Activated CD8-positive, alpha-beta T cell treated with anti-CD3 and anti-CD28 coated beads, Interleukin-2, amount 10 ng/mL, durations not matched to agents 7 days and 5 days (primary cell): ENCODE measurements around the gene ELF1. TPM values are rescaled to one million over a fixed set of nuclear protein-coding genes. Genes with fewer than 3 reads are reported as not detected.
A peak's percentile ranks its signal among the peaks of the same experiment; 100 is the strongest.

ENCODE experiments used
- ATAC-seq: fragments of 150-1000 bp; cut with Tn5 transposase; one replicate; pipeline ENCODE4 v1.10.0; 2021; ENCODE audit warnings: moderate library complexity
- CTCF ChIA-PET: fragments of 350-600 bp; sonication (Branson Sonifier 250); formaldehyde crosslinking; loops from one replicate; lab custom pipeline; 2021; ENCODE audit warnings: antibody characterized with exemption; lab: Charles Lee
- POLR2A ChIA-PET: fragments of 350-600 bp; sonication (Branson Sonifier 250); formaldehyde crosslinking; loops from one replicate; lab custom pipeline; 2021; ENCODE audit warnings: antibody characterized with exemption; lab: Charles Lee
- DNase-seq: peaks from one replicate; pipeline ENCODE4 v3.0.0-alpha.2; 2020
- H3K27ac Mint-ChIP-seq: one replicate; pipeline ENCODE4 v1.8.0; 2021; ENCODE audit warnings: mild to moderate bottlenecking, mixed read lengths
- H3K27me3 Mint-ChIP-seq: one replicate; pipeline ENCODE4 v1.8.0; 2021; ENCODE audit warnings: low read depth, mixed read lengths
- H3K36me3 Mint-ChIP-seq: one replicate; pipeline ENCODE4 v1.8.0; 2021; ENCODE audit warnings: low read depth, mixed read lengths
- H3K4me1 Mint-ChIP-seq: one replicate; pipeline ENCODE4 v1.8.0; 2021; ENCODE audit warnings: low read depth, mixed read lengths
- H3K4me3 Mint-ChIP-seq: one replicate; pipeline ENCODE4 v1.8.0; 2021; ENCODE audit warnings: mild to moderate bottlenecking, mixed read lengths
- H3K9me3 Mint-ChIP-seq: one replicate; pipeline ENCODE4 v1.8.0; 2022; ENCODE audit warnings: mixed read lengths; ENCODE audit not compliant: insufficient read depth
- total RNA-seq, 2 experiments: library from RNA; stranded (reverse); gene quantifications; one replicate each; pipeline ENCODE4 v1.2.3, GENCODE V29; 2021

Gene ELF1
- 100 to 1,000 TPM; 106 to 107 TPM for total RNA-seq

DNA sequence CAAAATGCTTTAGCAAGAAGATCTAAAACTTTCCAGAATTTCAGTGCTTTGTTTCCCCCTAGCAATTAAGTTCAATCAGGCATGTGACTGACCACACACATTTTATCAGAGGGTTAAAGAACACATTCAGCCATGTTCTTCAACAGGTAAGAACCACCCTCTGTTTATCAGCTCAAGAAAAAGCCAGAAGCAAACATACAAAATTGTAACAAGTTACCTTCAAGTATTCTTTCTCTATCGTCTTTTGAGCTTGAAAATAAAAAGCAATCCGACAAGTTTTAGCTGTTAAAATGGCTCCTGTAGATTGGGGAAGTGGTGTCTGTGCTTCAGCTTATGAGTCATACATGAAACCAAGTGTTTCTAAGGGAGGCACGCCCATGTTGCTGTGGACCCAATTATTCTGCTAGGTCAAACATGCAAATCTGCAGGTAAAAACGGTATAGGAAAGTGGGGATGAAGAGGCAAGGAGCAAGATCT is at the start of gene ELF1:
ELF1 (minus strand) TSS at position 306 of the 477 bp plus-strand sequence. CDS start 37,262 bp downstream, outside the sequence.
- H3K27me3 Mint-ChIP-seq: no peaks in the 10 kb centered on the region
- CTCF ChIA-PET: interaction anchor here (0.7 to 4.7 kb wide), 18 partner anchors 8 to 241 kb away, joined by 3 to 48 read pairs (median 4); no protein-coding TSS in a partner anchor
- peaks cover 23% of the 10 kb centered on the region for H3K36me3 Mint-ChIP-seq
- POLR2A ChIA-PET: interaction anchor here (0.7 to 6.0 kb wide), 16 partner anchors 9 to 98 kb away, joined by 3 to 49 read pairs (median 6); no protein-coding TSS in a partner anchor
- peaks cover 42% of the 10 kb centered on the region for H3K4me1 Mint-ChIP-seq
- H3K27ac Mint-ChIP-seq: peak within 1 kb of the TSS; percentile 99
- ATAC-seq (peak; percentile 91), DNase-seq (peak; percentile 78)
- no peaks in the 10 kb centered on the region for H3K9me3 Mint-ChIP-seq
- peak within 1 kb of the TSS; percentile 89 for H3K4me3 Mint-ChIP-seq

DNA sequence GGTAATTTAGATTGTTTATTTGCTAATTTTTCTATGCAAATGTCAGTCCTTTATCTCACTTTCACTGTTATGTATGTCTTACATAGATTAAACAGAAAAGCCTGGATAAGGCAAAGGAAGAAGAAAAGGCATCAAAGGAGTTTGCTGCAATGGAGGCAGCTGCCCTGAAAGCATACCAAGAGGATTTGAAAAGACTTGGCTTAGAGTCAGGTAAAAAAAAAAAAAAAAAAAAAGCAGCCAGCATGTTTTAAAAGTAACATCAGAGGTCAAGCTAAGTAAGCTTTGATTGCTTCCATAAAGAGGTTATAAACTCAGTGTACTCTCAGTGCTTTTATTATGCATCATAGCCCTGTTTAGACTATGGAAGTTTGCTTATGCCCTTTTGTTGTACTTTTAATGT is 46.0 kb upstream of the ELF1 start:
- Mint-ChIP-seq H3K9me3 (no peaks in the 10 kb centered on the region), H3K4me1 (peaks cover 20% of the 10 kb centered on the region), H3K4me3 (no peak overlapping the region), H3K36me3 (peaks cover 52% of the 10 kb centered on the region), H3K27ac (no peak overlapping the region), H3K27me3 (no peaks in the 10 kb centered on the region)
- ATAC-seq (no peak), DNase-seq (no peak)
- POLR2A ChIA-PET: no interaction called here
- CTCF ChIA-PET: no interaction called here

DNA sequence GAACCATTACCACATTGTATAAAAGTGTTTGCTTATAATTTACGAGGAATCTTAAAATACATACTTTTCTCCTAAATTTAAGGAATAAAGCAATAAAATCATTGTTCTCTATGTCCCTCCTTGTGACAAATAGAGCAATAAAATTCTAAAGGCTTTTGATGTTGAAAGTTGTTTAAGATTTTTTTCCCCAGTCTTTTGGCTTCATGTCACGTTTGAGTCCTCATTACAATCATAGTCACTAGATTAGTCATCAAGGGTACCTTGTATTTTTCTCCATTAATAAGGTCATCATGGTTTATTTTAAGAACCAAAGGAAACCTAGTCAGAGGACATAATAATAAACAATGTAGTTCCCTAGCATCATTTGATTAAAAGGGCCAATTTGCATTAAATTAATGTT is 45.4 kb upstream of the ELF1 start:
- Mint-ChIP-seq H3K4me1 (peaks cover 22% of the 10 kb centered on the region), H3K36me3 (peaks cover 51% of the 10 kb centered on the region), H3K27me3 (no peaks in the 10 kb centered on the region), H3K27ac (no peak overlapping the region), H3K4me3 (no peak overlapping the region), H3K9me3 (no peaks in the 10 kb centered on the region)
- DNase-seq (no peak), ATAC-seq (no peak)
- ChIA-PET CTCF (interaction anchor here (1.3 to 2.3 kb wide), 2 partner anchors 10 kb away, joined by 3 to 15 read pairs; no protein-coding TSS in a partner anchor), POLR2A (no interaction called here)

DNA sequence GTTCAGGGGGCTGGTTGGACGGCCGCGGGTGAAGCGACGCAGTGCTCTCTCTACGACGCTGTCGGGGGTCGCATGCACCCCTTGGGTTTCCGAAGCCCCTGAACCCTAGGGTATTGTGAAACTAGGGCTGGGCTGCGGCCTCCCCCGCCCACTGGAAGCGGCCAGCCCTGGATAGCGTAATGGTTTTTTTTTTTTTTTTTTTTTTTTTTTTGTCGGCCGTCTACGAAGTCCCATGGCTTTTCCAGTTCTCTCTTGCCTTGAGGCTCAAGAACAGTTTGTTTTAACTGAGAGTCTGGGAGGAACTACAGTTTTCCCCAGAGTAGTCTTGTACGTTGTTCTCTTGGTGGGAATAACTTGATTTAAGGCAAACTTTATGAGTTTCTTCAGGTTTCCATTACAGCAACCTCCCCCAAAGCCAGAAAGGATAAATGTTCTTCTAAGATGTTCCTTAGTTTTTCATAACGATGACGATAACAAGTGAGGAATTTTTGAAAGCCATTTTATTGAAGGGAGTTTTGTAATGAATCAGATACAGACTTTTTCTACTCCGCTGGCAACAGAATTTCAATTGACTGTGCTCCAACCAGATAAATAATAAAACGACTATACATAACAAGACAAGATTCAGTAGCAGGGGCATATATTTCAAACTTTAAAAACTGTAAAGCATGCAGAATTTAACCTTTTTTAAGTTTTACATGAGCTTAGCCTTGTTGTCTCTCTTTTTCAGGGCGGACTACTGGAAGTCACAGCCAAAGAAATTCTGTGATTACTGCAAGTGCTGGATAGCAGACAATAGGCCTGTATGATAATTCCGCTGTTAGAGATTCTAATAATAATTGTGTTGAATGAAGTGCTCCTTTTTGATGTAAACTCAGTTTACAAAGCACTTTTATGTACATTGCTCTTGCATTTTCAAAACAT is 43.1 kb upstream of the ELF1 start:
- ATAC-seq (no peak), DNase-seq (no peak)
- peaks cover 37% of the 10 kb centered on the region for H3K36me3 Mint-ChIP-seq
- ChIA-PET CTCF (interaction anchor here (1.0 to 2.3 kb wide), 7 partner anchors 8 to 253 kb away, joined by 3 to 15 read pairs (median 4); no protein-coding TSS in a partner anchor), POLR2A (interaction anchor here (0.6 to 2.3 kb wide), 5 partner anchors 42 to 141 kb away, joined by 3 to 10 read pairs (median 5); no protein-coding TSS in a partner anchor)
- H3K9me3 Mint-ChIP-seq: no peaks in the 10 kb centered on the region
- H3K27me3 Mint-ChIP-seq: no peaks in the 10 kb centered on the region
- H3K27ac Mint-ChIP-seq: peak overlapping the region; percentile 99
- peaks cover 39% of the 10 kb centered on the region for H3K4me1 Mint-ChIP-seq
- peak overlapping the region; percentile 99 for H3K4me3 Mint-ChIP-seq

DNA sequence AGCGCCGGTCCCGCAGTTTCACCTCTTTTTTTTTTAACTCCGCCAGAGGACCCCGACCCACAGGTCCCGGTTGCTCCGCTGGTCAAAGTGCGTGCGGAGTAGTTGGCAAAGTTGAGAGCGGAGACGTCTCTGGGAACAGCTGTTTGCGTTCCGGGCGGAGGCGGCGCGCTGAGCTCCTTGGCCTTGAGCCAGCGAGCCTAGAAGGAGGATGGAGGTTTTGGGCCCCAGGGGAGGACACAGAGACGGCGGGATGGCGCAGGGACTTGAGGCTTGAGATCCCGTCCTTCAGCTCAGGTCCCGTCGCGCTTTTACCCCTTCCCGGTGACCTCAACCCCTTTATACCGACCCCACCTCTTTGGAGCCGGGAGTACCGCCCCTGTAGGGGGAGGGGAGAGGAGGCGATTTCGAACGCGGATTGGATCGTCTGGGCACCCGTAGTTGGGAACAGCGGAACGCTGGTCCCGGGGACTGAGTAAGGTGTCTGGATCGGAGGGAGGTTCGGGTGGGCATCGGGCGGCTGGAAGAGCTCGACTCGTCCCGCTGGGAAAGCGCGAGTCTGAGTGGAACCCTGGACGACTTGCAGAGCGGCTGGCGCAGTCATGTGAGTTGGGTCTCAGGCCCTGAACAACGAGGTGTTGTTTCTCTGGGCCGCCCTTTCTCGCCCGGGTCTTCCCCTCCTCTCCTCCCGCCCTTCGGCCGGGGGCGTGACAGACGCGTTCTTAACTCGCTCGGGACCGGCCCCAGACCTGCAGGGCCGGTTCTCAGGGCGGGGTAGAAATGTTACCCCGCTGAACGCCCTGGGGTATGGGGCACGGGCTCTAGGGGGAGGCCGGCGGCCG is 42.2 kb upstream of the ELF1 start, which contains the start of gene WBP4:
WBP4 (plus strand) TSS at position 435 of the 839 bp plus-strand sequence; CDS start at position 600, 165 bp downstream.
- peak; percentile 92 for DNase-seq
- POLR2A ChIA-PET: interaction anchor here (0.5 to 2.4 kb wide), 18 partner anchors 37 to 251 kb away, joined by 3 to 19 read pairs (median 4); partner anchors contain the start of genes ELF1 and KBTBD7
- peak within 1 kb of the TSS; percentile 99 for H3K4me3 Mint-ChIP-seq
- peaks cover 33% of the 10 kb centered on the region for H3K36me3 Mint-ChIP-seq
- H3K9me3 Mint-ChIP-seq: no peaks in the 10 kb centered on the region
- ATAC-seq: peak; percentile 74
- H3K27ac Mint-ChIP-seq: peak within 1 kb of the TSS; percentile 99
- peaks cover 47% of the 10 kb centered on the region for H3K4me1 Mint-ChIP-seq
- CTCF ChIA-PET: interaction anchor here (0.7 to 2.2 kb wide), 15 partner anchors 23 to 284 kb away, joined by 3 to 7 read pairs (median 4); partner anchors contain the start of gene ELF1
- no peaks in the 10 kb centered on the region for H3K27me3 Mint-ChIP-seq

DNA sequence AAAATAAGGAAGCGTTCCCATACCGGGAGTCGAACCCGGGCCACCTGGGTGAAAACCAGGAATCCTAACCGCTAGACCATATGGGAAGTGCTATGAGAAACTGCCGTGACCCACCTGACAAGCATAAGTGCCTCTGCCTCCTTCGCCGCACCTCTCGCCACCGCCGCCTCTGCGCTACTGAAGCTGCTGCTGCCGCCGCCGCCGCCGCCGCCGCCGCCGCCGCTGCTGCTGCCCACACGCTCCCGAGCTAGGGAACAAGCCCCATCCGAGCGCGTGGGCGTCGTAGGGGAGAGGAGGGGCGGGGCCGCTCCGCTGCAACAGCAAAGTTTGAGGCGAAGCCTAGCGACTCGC is 41.6 kb upstream of the ELF1 start:
- ATAC-seq: peak; percentile 65
- DNase-seq: peak; percentile 88
- ChIA-PET CTCF (interaction anchor here (0.7 to 2.2 kb wide), 15 partner anchors 22 to 283 kb away, joined by 3 to 7 read pairs (median 4); partner anchors contain the start of gene ELF1), POLR2A (interaction anchor here (0.5 to 2.4 kb wide), 18 partner anchors 36 to 252 kb away, joined by 3 to 19 read pairs (median 4); partner anchors contain the start of genes ELF1 and KBTBD7)
- peak overlapping the region; percentile 99 for H3K27ac Mint-ChIP-seq
- peak overlapping the region; percentile 99 for H3K4me3 Mint-ChIP-seq
- H3K36me3 Mint-ChIP-seq: peaks cover 29% of the 10 kb centered on the region
- no peaks in the 10 kb centered on the region for H3K9me3 Mint-ChIP-seq
- no peaks in the 10 kb centered on the region for H3K27me3 Mint-ChIP-seq
- peaks cover 50% of the 10 kb centered on the region for H3K4me1 Mint-ChIP-seq

DNA sequence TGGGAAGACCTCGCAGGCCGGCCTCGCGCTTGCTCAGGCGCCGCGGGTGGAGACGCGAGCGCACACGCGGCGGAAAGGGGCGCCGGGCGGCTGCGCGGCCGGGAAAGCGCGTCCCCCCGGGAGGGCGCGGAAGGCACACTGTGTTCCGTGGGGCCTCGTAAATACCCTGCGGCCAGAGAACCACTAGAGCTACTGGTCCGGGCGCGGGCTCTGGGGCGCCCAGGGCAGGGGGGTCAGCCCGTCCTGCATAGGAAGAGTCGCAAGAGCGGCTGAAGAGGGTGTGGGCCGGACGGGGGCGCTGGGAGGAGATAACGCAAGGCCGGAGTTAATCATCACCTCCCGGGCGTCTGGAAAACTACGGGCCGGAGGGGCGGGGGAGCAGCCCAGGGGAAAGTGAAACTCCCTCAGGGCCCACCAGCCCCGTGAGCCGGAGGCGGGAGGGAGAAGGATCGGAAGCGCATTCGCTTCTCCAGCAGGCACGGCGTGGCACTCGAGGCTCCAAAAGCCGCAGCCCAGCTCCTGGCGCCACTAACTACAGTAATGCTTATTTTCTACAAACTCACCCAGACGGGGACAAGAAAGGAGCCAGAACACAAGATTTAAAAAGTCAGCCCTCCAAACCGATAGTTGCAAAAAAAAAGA is 41.1 kb upstream of the ELF1 start:
- Mint-ChIP-seq H3K27ac (peak overlapping the region; percentile 99), H3K27me3 (no peaks in the 10 kb centered on the region), H3K4me1 (peaks cover 52% of the 10 kb centered on the region), H3K36me3 (peaks cover 24% of the 10 kb centered on the region), H3K9me3 (no peaks in the 10 kb centered on the region), H3K4me3 (peak overlapping the region; percentile 99)
- ChIA-PET CTCF (interaction anchor here (0.7 to 2.2 kb wide), 25 partner anchors 10 to 283 kb away, joined by 3 to 20 read pairs (median 3); partner anchors contain the start of gene ELF1), POLR2A (interaction anchor here (0.7 to 2.4 kb wide), 13 partner anchors 40 to 204 kb away, joined by 3 to 19 read pairs (median 4); partner anchors contain the start of genes ELF1 and KBTBD7)
- DNase-seq: peak; percentile 77
- ATAC-seq: peak; percentile 47

DNA sequence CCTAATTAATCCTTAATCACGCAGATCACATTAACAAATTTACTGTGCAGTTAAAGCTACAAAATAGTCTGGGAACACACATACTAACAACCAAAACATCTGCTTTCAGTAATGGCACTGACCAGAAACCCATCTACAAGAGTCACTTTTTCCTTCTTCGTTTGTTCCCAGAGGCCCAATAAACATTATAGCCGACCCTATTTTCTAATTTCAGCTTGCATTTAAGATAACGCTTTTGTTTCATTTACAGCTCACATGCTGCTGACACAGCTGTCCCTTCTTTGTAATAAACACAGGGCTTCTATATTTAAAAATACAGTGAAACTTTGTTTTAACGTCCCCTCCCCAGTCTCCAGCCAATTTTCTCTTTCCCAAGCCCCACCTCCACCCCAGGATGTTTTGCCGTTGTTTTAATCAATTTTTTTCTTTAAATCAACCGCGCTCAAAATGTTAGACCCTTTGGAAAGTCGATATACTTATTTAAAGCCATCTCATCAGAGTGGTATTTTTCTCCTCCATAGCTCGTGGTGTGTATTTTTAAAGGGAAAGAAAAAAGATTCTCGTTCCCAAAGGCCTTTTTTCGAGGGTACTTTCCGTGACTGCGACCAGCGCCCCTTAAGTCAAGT is 40.5 kb upstream of the ELF1 start:
- ATAC-seq (no peak), DNase-seq (no peak)
- POLR2A ChIA-PET: interaction anchor here (0.7 to 2.4 kb wide), 7 partner anchors 40 to 135 kb away, joined by 3 to 19 read pairs (median 4); partner anchors contain the start of genes ELF1 and KBTBD7
- Mint-ChIP-seq H3K9me3 (no peaks in the 10 kb centered on the region), H3K4me1 (peaks cover 57% of the 10 kb centered on the region), H3K27ac (peak overlapping the region; percentile 99), H3K27me3 (no peaks in the 10 kb centered on the region), H3K36me3 (peaks cover 20% of the 10 kb centered on the region), H3K4me3 (peak overlapping the region; percentile 99)
- CTCF ChIA-PET: interaction anchor here (0.7 to 2.2 kb wide), 18 partner anchors 11 to 245 kb away, joined by 3 to 20 read pairs (median 3); partner anchors contain the start of gene ELF1

DNA sequence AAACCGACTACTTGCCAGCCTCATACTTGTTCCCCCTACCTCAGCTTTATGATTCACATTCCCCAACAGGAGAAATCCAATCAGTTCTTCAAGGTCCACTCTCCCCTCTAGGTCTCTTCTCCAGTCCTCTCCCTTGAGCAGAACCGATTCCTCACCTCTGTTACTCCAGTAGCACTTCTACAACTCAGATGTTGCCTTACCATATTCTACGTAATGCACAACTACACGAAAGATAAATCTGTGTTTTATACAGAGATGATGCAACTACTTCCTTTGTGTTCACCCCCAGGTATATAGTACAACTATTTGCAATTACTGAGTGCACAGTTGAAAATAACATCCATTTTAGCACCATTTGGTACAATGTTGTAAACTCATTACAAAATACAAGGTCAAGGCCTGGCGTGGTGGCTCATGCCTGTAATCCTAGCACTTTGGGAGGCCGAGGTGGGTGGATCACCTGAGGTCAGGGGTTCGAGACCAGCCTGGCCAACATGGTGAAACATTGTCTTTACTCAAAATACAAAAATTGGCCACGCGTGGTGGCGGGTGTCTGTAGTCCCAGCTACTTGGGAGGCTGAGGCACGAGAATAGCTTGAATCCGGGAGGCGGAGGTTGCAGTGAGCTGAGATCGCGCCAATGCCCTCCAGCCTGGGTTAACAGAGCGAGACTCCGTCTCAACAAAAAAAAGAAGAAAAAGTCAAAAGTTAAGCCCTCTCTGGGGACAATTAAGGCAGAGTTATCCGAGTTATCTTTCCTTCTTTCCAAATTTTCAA is 39.4 kb upstream of the ELF1 start:
- H3K27me3 Mint-ChIP-seq: no peaks in the 10 kb centered on the region
- POLR2A ChIA-PET: interaction anchor here (0.7 to 2.4 kb wide), 3 partner anchors 39 to 84 kb away, joined by 3 to 19 read pairs (median 4); partner anchors contain the start of gene ELF1
- DNase-seq (no peak), ATAC-seq (no peak)
- H3K4me3 Mint-ChIP-seq: peak overlapping the region; percentile 99
- no peaks in the 10 kb centered on the region for H3K9me3 Mint-ChIP-seq
- peaks cover 14% of the 10 kb centered on the region for H3K36me3 Mint-ChIP-seq
- CTCF ChIA-PET: interaction anchor here (0.7 to 1.9 kb wide), 8 partner anchors 16 to 163 kb away, joined by 3 to 20 read pairs (median 4); partner anchors contain the start of gene ELF1
- H3K27ac Mint-ChIP-seq: peak overlapping the region; percentile 23
- peaks cover 61% of the 10 kb centered on the region for H3K4me1 Mint-ChIP-seq
